Measurements from ENCODE around the gene GNG7.

GNG7 gene

GRCh38 chr19:2542341-2543069 lies 160.0 kb downstream of the GNG7 start:
- no peak for DNase-seq (ENCODE audit: low spot score)
- Histone ChIP-seq H3K4ac (ENCODE audit: low read length) (no peak overlapping the region), H3K79me1 (ENCODE audit: low read depth, low read length) (no peaks in the 10 kb centered on the region), H3K36me3 (replicated peaks in 1 of 2; ENCODE audit: control insufficient read depth in 2 of 2, insufficient read depth in 2 of 2, low read length in 2 of 2) (no peaks in the 10 kb centered on the region), H3K18ac (ENCODE audit: low read length) (peak overlapping the region; percentile 87), H3K27me3 (ENCODE audit: control insufficient read depth in 3 of 3, insufficient read depth in 3 of 3, low read depth in 1 of 3, low read length in 3 of 3) (peaks cover 0 to 7% (median 0%) of the 10 kb centered on the region in 3 experiments), H2BK120ac (ENCODE audit: low read depth, low read length) (no peak overlapping the region), H3K14ac (ENCODE audit: low read length) (no peak overlapping the region), H2AFZ (ENCODE audit: low read length) (peak overlapping the region; percentile 41), H2AK5ac (ENCODE audit: low read depth, low read length) (peak overlapping the region; percentile 36), H4K8ac (ENCODE audit: low read depth, low read length) (no peak overlapping the region), H2BK15ac (ENCODE audit: low read length) (no peak overlapping the region), H3K9me3 (replicated peaks in 1 of 2; ENCODE audit: control insufficient read depth in 2 of 2, insufficient read depth in 1 of 2, low read depth in 1 of 2, low read length in 2 of 2) (no peaks in the 10 kb centered on the region), H4K91ac (ENCODE audit: low read depth, low read length, poor library complexity) (no peak overlapping the region), H3K4me1 (ENCODE audit: control insufficient read depth in 2 of 2, insufficient read depth in 1 of 2, low read depth in 1 of 2, low read length in 2 of 2) (peaks cover 32 to 38% of the 10 kb centered on the region in 2 donors), H3K9ac (ENCODE audit: low read depth, low read length, poor library complexity) (no peak overlapping the region), H3K27ac (replicated peaks; ENCODE audit: low read length) (no peak overlapping the region), H3K4me2 (ENCODE audit: insufficient read depth, low read length, poor library complexity, severe bottlenecking) (no peak overlapping the region), H3K4me3 (ENCODE audit: low read length in 2 of 2) (peak overlapping the region in 1 of 2 donors; percentile 9), H2BK5ac (ENCODE audit: low read length) (no peak overlapping the region), H3K23ac (ENCODE audit: low read depth, low read length, poor library complexity) (no peak overlapping the region), H2BK12ac (ENCODE audit: low read length) (no peak overlapping the region)
- no CpG with 5 or more reads among the region's 22 CpGs for WGBS, 2 donors (ENCODE audit: extremely low coverage in 2 of 2, insufficient read length in 2 of 2, insufficient replicate concordance in 1 of 2)

- H3K9ac ChIP-seq (ENCODE audit: low read depth, low read length, poor library complexity): peak overlapping the region; percentile 66
- peak overlapping the region; percentile 53 for H4K91ac ChIP-seq (ENCODE audit: low read depth, low read length, poor library complexity)
- peak overlapping the region; percentile 43 for H3K23ac ChIP-seq (ENCODE audit: low read depth, low read length, poor library complexity)
- H3K14ac ChIP-seq (ENCODE audit: low read length): no peak overlapping the region
- peak overlapping the region; percentile 96 for H3K27ac ChIP-seq (replicated peaks; ENCODE audit: low read length)
- no CpG with 5 or more reads among the region's 35 CpGs for WGBS, 2 donors (ENCODE audit: extremely low coverage in 2 of 2, insufficient read length in 2 of 2, insufficient replicate concordance in 1 of 2)
- peak overlapping the region; percentile 97 for H2BK5ac ChIP-seq (ENCODE audit: low read length)
- peaks cover 21 to 23% of the 10 kb centered on the region in 2 donors for H3K4me1 ChIP-seq (ENCODE audit: control insufficient read depth in 2 of 2, insufficient read depth in 1 of 2, low read depth in 1 of 2, low read length in 2 of 2)
- peak overlapping the region; percentile 96 for H3K18ac ChIP-seq (ENCODE audit: low read length)
- peaks cover 0 to 7% (median 0%) of the 10 kb centered on the region in 3 experiments for H3K27me3 ChIP-seq (ENCODE audit: control insufficient read depth in 3 of 3, insufficient read depth in 3 of 3, low read depth in 1 of 3, low read length in 3 of 3)
- H2BK120ac ChIP-seq (ENCODE audit: low read depth, low read length): peak overlapping the region; percentile 91
- no peak overlapping the region for H2BK12ac ChIP-seq (ENCODE audit: low read length)
- peak overlapping the region; percentile 91 for H2BK15ac ChIP-seq (ENCODE audit: low read length)
- H2AK5ac ChIP-seq (ENCODE audit: low read depth, low read length): peak overlapping the region; percentile 82
- H3K4ac ChIP-seq (ENCODE audit: low read length): no peak overlapping the region
- peak overlapping the region; percentile 90 for H2AFZ ChIP-seq (ENCODE audit: low read length)
- H3K9me3 ChIP-seq (replicated peaks in 1 of 2; ENCODE audit: control insufficient read depth in 2 of 2, insufficient read depth in 1 of 2, low read depth in 1 of 2, low read length in 2 of 2): no peaks in the 10 kb centered on the region
- H3K4me3 ChIP-seq (ENCODE audit: low read length in 2 of 2): peak overlapping the region in 1 of 2 donors; percentile 29
- peak overlapping the region; percentile 43 for H3K4me2 ChIP-seq (ENCODE audit: insufficient read depth, low read length, poor library complexity, severe bottlenecking)
- DNase-seq (ENCODE audit: low spot score): peak; percentile 93
- no peaks in the 10 kb centered on the region for H3K79me1 ChIP-seq (ENCODE audit: low read depth, low read length)
- H4K8ac ChIP-seq (ENCODE audit: low read depth, low read length): no peak overlapping the region
- H3K36me3 ChIP-seq (replicated peaks in 1 of 2; ENCODE audit: control insufficient read depth in 2 of 2, insufficient read depth in 2 of 2, low read length in 2 of 2): no peaks in the 10 kb centered on the region
These were observed 161.6 kb downstream of the GNG7 start for GRCh38 chr19:2540646-2541454.

GRCh38 chr19:2540251-2540645 lies 162.2 kb downstream of the GNG7 start:
- peak overlapping the region; percentile 90 for H2AFZ ChIP-seq (ENCODE audit: low read length)
- no peaks in the 10 kb centered on the region for H3K36me3 ChIP-seq (replicated peaks in 1 of 2; ENCODE audit: control insufficient read depth in 2 of 2, insufficient read depth in 2 of 2, low read length in 2 of 2)
- H3K4me2 ChIP-seq (ENCODE audit: insufficient read depth, low read length, poor library complexity, severe bottlenecking): peak overlapping the region; percentile 43
- H3K18ac ChIP-seq (ENCODE audit: low read length): peak overlapping the region; percentile 96
- H2BK5ac ChIP-seq (ENCODE audit: low read length): peak overlapping the region; percentile 97
- no peak for DNase-seq (ENCODE audit: low spot score)
- no peak overlapping the region for H2BK12ac ChIP-seq (ENCODE audit: low read length)
- H3K9ac ChIP-seq (ENCODE audit: low read depth, low read length, poor library complexity): peak overlapping the region; percentile 66
- H3K23ac ChIP-seq (ENCODE audit: low read depth, low read length, poor library complexity): peak overlapping the region; percentile 43
- peaks cover 20% of the 10 kb centered on the region in 2 donors for H3K4me1 ChIP-seq (ENCODE audit: control insufficient read depth in 2 of 2, insufficient read depth in 1 of 2, low read depth in 1 of 2, low read length in 2 of 2)
- peak overlapping the region; percentile 91 for H2BK15ac ChIP-seq (ENCODE audit: low read length)
- no peak overlapping the region for H3K4ac ChIP-seq (ENCODE audit: low read length)
- peak overlapping the region; percentile 53 for H4K91ac ChIP-seq (ENCODE audit: low read depth, low read length, poor library complexity)
- H3K79me1 ChIP-seq (ENCODE audit: low read depth, low read length): no peaks in the 10 kb centered on the region
- peak overlapping the region; percentile 96 for H3K27ac ChIP-seq (replicated peaks; ENCODE audit: low read length)
- no CpG with 5 or more reads among the region's 12 CpGs for WGBS, 2 donors (ENCODE audit: extremely low coverage in 2 of 2, insufficient read length in 2 of 2, insufficient replicate concordance in 1 of 2)
- H2AK5ac ChIP-seq (ENCODE audit: low read depth, low read length): peak overlapping the region; percentile 82
- peaks cover 0 to 7% (median 0%) of the 10 kb centered on the region in 3 experiments for H3K27me3 ChIP-seq (ENCODE audit: control insufficient read depth in 3 of 3, insufficient read depth in 3 of 3, low read depth in 1 of 3, low read length in 3 of 3)
- H3K9me3 ChIP-seq (replicated peaks in 1 of 2; ENCODE audit: control insufficient read depth in 2 of 2, insufficient read depth in 1 of 2, low read depth in 1 of 2, low read length in 2 of 2): no peaks in the 10 kb centered on the region
- H3K4me3 ChIP-seq (ENCODE audit: low read length in 2 of 2): peak overlapping the region in 1 of 2 donors; percentile 29
- peak overlapping the region; percentile 91 for H2BK120ac ChIP-seq (ENCODE audit: low read depth, low read length)
- H3K14ac ChIP-seq (ENCODE audit: low read length): no peak overlapping the region
- no peak overlapping the region for H4K8ac ChIP-seq (ENCODE audit: low read depth, low read length)

Data from neuronal stem cell (in vitro differentiated cells).